Osteocyte (in vitro differentiated cells): ENCODE results near the gene AMELY. TPM values are rescaled to one million over a fixed set of nuclear protein-coding genes. Genes with fewer than 3 reads are reported as not detected.
"Not testable (repeated sequence)": the region's sequence is repeated elsewhere in the genome, so short reads cannot be mapped to it uniquely, and the experiment has no call there.

Experiments used
- DNase-seq: peaks from one replicate; pipeline ENCODE4 v3.0.0; 2021; ENCODE audit warnings: mixed read lengths; ENCODE audit not compliant: unreplicated experiment; ENCODE audit errors: extremely low spot score
- H3K27ac Mint-ChIP-seq: one replicate; pipeline ENCODE4 v1.8.0; 2021; ENCODE audit warnings: mild to moderate bottlenecking, mixed read lengths; ENCODE audit not compliant: unreplicated experiment
- H3K27me3 Mint-ChIP-seq: one replicate; pipeline ENCODE4 v1.8.0; 2021; ENCODE audit warnings: mixed read lengths; ENCODE audit not compliant: unreplicated experiment
- H3K36me3 Mint-ChIP-seq: one replicate; pipeline ENCODE4 v1.8.0; 2021; ENCODE audit warnings: mixed read lengths; ENCODE audit not compliant: unreplicated experiment
- H3K4me1 Mint-ChIP-seq: one replicate; pipeline ENCODE4 v1.8.0; 2021; ENCODE audit warnings: mixed read lengths; ENCODE audit not compliant: unreplicated experiment
- H3K4me3 Mint-ChIP-seq: one replicate; pipeline ENCODE4 v1.8.0; 2021; ENCODE audit warnings: mild to moderate bottlenecking, moderate library complexity, mixed read lengths; ENCODE audit not compliant: unreplicated experiment
- H3K9me3 Mint-ChIP-seq: one replicate; pipeline ENCODE4 v1.8.0; 2021; ENCODE audit warnings: mixed read lengths; ENCODE audit not compliant: unreplicated experiment
- CTCF ChIP-seq: fragments of 200-600 bp; sonication (generic); IDR thresholded peaks from 2 replicates; pipeline ENCODE4 v1.5.0; 2021; ENCODE audit warnings: antibody characterized with exemption, mild to moderate bottlenecking, moderate library complexity
- total RNA-seq: library from RNA; stranded (reverse); gene quantifications from 2 replicates; pipeline ENCODE4 v1.2.1, GENCODE V29; 2021

AMELY gene
- total RNA-seq, 1 donor from 2014 or later = not detected

GRCh38 chrY:6910372-6911252, 940 bp downstream of the AMELY start, which contains the start of gene TBL1Y:
Gene TBL1Y (plus strand): TSS chrY:6910697. CDS start chrY:7025085, 114,388 bp downstream.
- H3K4me3 Mint-ChIP-seq = no peak within 1 kb of the TSS
- no peaks in the 10 kb centered on the region for H3K4me1 Mint-ChIP-seq
- no peak for DNase-seq
- no peaks in the 10 kb centered on the region for H3K36me3 Mint-ChIP-seq
- no peak for TF ChIP-seq CTCF
- H3K27me3 Mint-ChIP-seq = no peaks in the 10 kb centered on the region
- no peaks in the 10 kb centered on the region for H3K9me3 Mint-ChIP-seq
- no peak within 1 kb of the TSS for H3K27ac Mint-ChIP-seq

GRCh38 chrY:6909856-6910255, 1.7 kb downstream of the AMELY start:
- TF ChIP-seq CTCF = no peak
- Mint-ChIP-seq H3K27me3 (no peaks in the 10 kb centered on the region), H3K36me3 (no peaks in the 10 kb centered on the region), H3K27ac (no peak overlapping the region), H3K4me1 (no peaks in the 10 kb centered on the region), H3K4me3 (no peak overlapping the region), H3K9me3 (no peaks in the 10 kb centered on the region)
- no peak for DNase-seq

GRCh38 chrY:6909118-6909521, 2.4 kb downstream of the AMELY start:
- DNase-seq = no peak
- H3K27me3 Mint-ChIP-seq = no peaks in the 10 kb centered on the region
- no peak overlapping the region for H3K4me3 Mint-ChIP-seq
- no peaks in the 10 kb centered on the region for H3K4me1 Mint-ChIP-seq
- no peak for TF ChIP-seq CTCF
- no peaks in the 10 kb centered on the region for H3K9me3 Mint-ChIP-seq
- H3K27ac Mint-ChIP-seq = no peak overlapping the region
- H3K36me3 Mint-ChIP-seq = no peaks in the 10 kb centered on the region

- H3K4me1 Mint-ChIP-seq, DNase-seq, H3K27ac Mint-ChIP-seq, H3K27me3 Mint-ChIP-seq, H3K4me3 Mint-ChIP-seq, H3K9me3 Mint-ChIP-seq, H3K36me3 Mint-ChIP-seq: not testable (repeated sequence)
Observed at GRCh38 chrY:6908021-6908420, 3.5 kb downstream of the AMELY start.

DNA sequence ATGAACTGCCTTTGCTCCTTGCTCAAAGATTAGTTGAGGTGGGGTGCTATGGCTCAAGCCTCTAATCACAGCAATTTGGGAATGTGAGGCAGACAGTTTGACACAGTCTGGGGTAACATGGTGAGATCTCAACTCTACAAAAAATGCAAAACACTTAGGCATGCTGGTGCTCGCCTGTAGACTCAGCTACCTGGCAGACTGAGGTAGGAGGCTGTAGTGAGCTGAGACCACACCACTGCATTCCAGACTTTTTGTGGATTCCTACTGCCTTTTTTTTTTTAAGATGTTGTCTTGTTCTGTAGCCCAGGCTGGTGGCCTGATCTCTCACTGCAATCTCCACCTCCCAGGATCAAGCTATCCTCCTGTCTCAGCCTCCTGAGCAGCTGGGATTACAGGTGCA, 4.0 kb downstream of the AMELY start:
- no peaks in the 10 kb centered on the region for H3K27me3 Mint-ChIP-seq
- H3K4me3 Mint-ChIP-seq = no peak overlapping the region
- H3K27ac Mint-ChIP-seq = no peak overlapping the region
- H3K9me3 Mint-ChIP-seq = no peaks in the 10 kb centered on the region
- no peaks in the 10 kb centered on the region for H3K36me3 Mint-ChIP-seq
- DNase-seq = no peak
- no peaks in the 10 kb centered on the region for H3K4me1 Mint-ChIP-seq
- no peak for TF ChIP-seq CTCF

DNA sequence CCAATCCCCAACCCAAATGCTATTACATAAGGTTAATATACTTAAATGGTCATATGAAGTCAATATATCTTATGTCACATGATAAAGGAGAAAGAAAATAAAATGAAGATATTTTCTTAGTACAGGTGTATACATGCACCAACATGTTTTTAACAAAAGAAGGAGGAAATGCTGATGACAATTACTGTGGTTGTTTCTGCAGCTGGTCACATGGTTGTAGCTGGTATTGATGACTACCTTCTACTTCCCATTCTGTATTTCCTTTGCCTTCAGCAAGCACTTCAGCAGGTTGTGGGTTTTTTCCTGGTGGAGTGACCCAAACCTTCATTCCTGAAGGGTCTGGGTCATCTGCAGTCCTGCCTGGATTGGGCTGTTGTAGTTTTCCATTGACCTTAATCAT, 9.4 kb downstream of the AMELY start:
- not testable (repeated sequence) for H3K4me3 Mint-ChIP-seq, DNase-seq, H3K9me3 Mint-ChIP-seq, H3K27ac Mint-ChIP-seq, H3K4me1 Mint-ChIP-seq, H3K36me3 Mint-ChIP-seq, H3K27me3 Mint-ChIP-seq
